GM19043 (cell line): ENCODE measurements around the gene EVA1A.

Experiments used
- ATAC-seq: cut with Tn5 transposase; IDR thresholded peaks from one replicate; pipeline ENCODE4 v1.9.1; 2021; ENCODE audit warnings: low read depth; ENCODE audit not compliant: unreplicated experiment

The EVA1A gene

GRCh38 chr2:75592030-75592429 lies 31.3 kb upstream of the EVA1A start:
- no peak for ATAC-seq

- ATAC-seq, result no peak
Observed at GRCh38 chr2:75589391-75590105, 28.8 kb upstream of the EVA1A start.

GRCh38 chr2:75587954-75588587 lies 27.3 kb upstream of the EVA1A start:
- ATAC-seq, result no peak

GRCh38 chr2:75586971-75587370 lies 26.2 kb upstream of the EVA1A start:
- no peak for ATAC-seq

GRCh38 chr2:75582840-75583239 lies 22.1 kb upstream of the EVA1A start:
- ATAC-seq, result no peak

GRCh38 chr2:75580606-75581005 lies 19.9 kb upstream of the EVA1A start:
- ATAC-seq, result no peak

- no peak for ATAC-seq
Observed at GRCh38 chr2:75580156-75580555, 19.4 kb upstream of the EVA1A start.

- no peak for ATAC-seq
Observed at GRCh38 chr2:75579186-75579585, 18.4 kb upstream of the EVA1A start.

GRCh38 chr2:75577280-75577679 lies 16.5 kb upstream of the EVA1A start:
- no peak for ATAC-seq

- ATAC-seq, result no peak
Observed at GRCh38 chr2:75574106-75574505, 13.4 kb upstream of the EVA1A start.

- ATAC-seq, result no peak
Observed at GRCh38 chr2:75573145-75573878, 12.6 kb upstream of the EVA1A start.

GRCh38 chr2:75571730-75572430 lies 11.1 kb upstream of the EVA1A start:
- ATAC-seq, result no peak

- ATAC-seq, result no peak
Observed at GRCh38 chr2:75570948-75571729, 10.4 kb upstream of the EVA1A start.

- no peak for ATAC-seq
Observed at GRCh38 chr2:75570024-75570947, 9.5 kb upstream of the EVA1A start.

GRCh38 chr2:75569546-75569945 lies 8.8 kb upstream of the EVA1A start:
- ATAC-seq, result no peak

- ATAC-seq, result no peak
Observed at GRCh38 chr2:75568174-75568573, 7.4 kb upstream of the EVA1A start.

- no peak for ATAC-seq
Observed at GRCh38 chr2:75565472-75566462, 5.0 kb upstream of the EVA1A start.

- no peak for ATAC-seq
Observed at GRCh38 chr2:75564713-75565359, 4.1 kb upstream of the EVA1A start.
